ENCODE measurements around the gene S100B. TPM values are rescaled to one million over a fixed set of nuclear protein-coding genes. Genes with fewer than 3 reads are reported as not detected.

The S100B gene
- total and polyA plus RNA-seq, 2 of the 13 experiments (the other 11 are each of a cell fraction or from before 2014, with no cell fraction given): not detected

DNA sequence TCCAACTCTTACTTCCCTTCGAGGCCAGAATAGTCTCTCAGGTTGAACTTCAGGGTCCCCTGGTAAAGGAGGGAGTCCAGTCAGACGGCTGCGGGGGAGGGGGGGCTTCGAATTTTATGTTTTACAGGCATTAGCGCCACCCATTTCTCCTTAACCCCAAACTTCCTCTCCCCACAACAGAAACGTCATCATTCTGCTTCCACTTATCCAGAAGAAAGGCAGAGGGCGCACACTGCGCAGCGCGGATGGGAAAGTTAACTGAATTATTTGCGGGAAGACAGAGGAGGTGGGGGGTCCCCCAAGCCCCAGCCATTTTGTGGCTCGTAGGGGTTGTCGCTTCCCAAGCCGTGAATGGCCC lies 30.1 kb upstream of the S100B start (continued):
- TF ChIP-seq, protein P1, sequence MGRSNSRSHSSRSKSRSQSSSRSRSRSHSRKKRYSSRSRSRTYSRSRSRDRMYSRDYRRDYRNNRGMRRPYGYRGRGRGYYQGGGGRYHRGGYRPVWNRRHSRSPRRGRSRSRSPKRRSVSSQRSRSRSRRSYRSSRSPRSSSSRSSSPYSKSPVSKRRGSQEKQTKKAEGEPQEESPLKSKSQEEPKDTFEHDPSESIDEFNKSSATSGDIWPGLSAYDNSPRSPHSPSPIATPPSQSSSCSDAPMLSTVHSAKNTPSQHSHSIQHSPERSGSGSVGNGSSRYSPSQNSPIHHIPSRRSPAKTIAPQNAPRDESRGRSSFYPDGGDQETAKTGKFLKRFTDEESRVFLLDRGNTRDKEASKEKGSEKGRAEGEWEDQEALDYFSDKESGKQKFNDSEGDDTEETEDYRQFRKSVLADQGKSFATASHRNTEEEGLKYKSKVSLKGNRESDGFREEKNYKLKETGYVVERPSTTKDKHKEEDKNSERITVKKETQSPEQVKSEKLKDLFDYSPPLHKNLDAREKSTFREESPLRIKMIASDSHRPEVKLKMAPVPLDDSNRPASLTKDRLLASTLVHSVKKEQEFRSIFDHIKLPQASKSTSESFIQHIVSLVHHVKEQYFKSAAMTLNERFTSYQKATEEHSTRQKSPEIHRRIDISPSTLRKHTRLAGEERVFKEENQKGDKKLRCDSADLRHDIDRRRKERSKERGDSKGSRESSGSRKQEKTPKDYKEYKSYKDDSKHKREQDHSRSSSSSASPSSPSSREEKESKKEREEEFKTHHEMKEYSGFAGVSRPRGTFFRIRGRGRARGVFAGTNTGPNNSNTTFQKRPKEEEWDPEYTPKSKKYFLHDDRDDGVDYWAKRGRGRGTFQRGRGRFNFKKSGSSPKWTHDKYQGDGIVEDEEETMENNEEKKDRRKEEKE (IDR thresholded peaks at IDR 0.05): no peak
- TF ChIP-seq ZNF660 (CRISPR knock-in tag; IDR thresholded peaks at IDR 0.05; ENCODE audit: borderline replicate concordance, low read depth) (no peak), HDAC2 (CRISPR knock-in tag; IDR thresholded peaks at IDR 0.05) (peak; percentile 31; the same call in 1 of the 2 replicates), HNF4A (CRISPR knock-in tag; IDR thresholded peaks at IDR 0.05) (no peak), ZNF678 (CRISPR knock-in tag; IDR thresholded peaks at IDR 0.05) (peak; percentile 31; the same call in 1 of the 2 replicates), ZBTB10 (CRISPR knock-in tag; IDR thresholded peaks at IDR 0.05; ENCODE audit: borderline replicate concordance) (0 out of 2 replicates have a peak, but pooled peaks have one; percentile 52), MEIS2 (CRISPR knock-in tag; IDR thresholded peaks at IDR 0.05) (no peak), KAT8 (CRISPR knock-in tag; IDR thresholded peaks at IDR 0.05) (peak; percentile 52; the same call in 1 of the 2 replicates), ATF1 (CRISPR knock-in tag; IDR thresholded peaks at IDR 0.05) (peak; percentile 81), PATZ1 (CRISPR knock-in tag; IDR thresholded peaks at IDR 0.05) (peak; percentile 71), THRA (CRISPR knock-in tag; IDR thresholded peaks at IDR 0.05; ENCODE audit: borderline replicate concordance) (no peak), PPARG (CRISPR knock-in tag; conservative IDR thresholded peaks at IDR 0.05) (0 out of 2 replicates have a peak, but pooled peaks have one; percentile 6), RFXANK (CRISPR knock-in tag; IDR thresholded peaks at IDR 0.05) (no peak), ZNF20 (CRISPR knock-in tag; IDR thresholded peaks at IDR 0.05) (no peak), HOXA9 (CRISPR knock-in tag; IDR thresholded peaks at IDR 0.05; ENCODE audit: borderline replicate concordance) (0 out of 2 replicates have a peak, but pooled peaks have one; percentile 50), CEBPG (CRISPR knock-in tag; IDR thresholded peaks at IDR 0.05) (no peak), PHF20 (CRISPR knock-in tag; IDR thresholded peaks at IDR 0.05) (peak; percentile 59; the same call in 1 of the 2 replicates)
- TF ChIP-seq, protein P2, sequence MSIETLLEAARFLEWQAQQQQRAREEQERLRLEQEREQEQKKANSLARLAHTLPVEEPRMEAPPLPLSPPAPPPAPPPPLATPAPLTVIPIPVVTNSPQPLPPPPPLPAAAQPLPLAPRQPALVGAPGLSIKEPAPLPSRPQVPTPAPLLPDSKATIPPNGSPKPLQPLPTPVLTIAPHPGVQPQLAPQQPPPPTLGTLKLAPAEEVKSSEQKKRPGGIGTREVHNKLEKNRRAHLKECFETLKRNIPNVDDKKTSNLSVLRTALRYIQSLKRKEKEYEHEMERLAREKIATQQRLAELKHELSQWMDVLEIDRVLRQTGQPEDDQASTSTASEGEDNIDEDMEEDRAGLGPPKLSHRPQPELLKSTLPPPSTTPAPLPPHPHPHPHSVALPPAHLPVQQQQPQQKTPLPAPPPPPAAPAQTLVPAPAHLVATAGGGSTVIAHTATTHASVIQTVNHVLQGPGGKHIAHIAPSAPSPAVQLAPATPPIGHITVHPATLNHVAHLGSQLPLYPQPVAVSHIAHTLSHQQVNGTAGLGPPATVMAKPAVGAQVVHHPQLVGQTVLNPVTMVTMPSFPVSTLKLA (IDR thresholded peaks at IDR 0.05): no peak

Data from HepG2 (cell line).